ENCODE measurements around the gene GPC3. TPM values are rescaled to one million over a fixed set of nuclear protein-coding genes. Genes with fewer than 3 reads are reported as not detected.
"Not testable (repeated sequence)": the region's sequence is repeated elsewhere in the genome, so short reads cannot be mapped to it uniquely, and the experiment has no call there.

The GPC3 gene
- total and polyA plus RNA-seq, 4 donors: 8.3 to 270 (median 52.4) TPM

DNA sequence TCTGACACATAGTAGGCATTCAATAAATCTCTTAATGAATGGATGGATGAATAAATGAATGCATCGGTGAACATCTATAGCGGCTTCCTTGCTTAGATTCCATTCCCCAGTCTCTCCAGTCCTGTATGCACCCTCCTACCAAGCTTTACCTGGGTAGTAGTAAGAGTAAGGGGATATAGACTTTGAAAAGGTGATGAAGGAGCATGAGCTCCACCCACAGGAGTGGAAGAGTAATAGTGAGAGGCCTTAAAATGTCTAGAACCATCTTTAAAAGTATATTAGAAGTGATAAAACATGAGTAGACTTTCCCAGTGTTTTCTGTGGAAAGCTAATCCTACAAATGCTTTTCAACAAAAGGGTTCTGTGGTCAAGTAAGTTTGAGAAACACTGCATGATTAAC lies 35.5 kb upstream of the GPC3 start:
- Histone ChIP-seq H3K27ac (ENCODE audit: low read depth in 1 of 2, low read length in 1 of 2) (no peak overlapping the region), H3K9me3 (ENCODE audit: control insufficient read depth in 4 of 4, insufficient read depth in 3 of 4, low read length in 3 of 4) (no peaks in the 10 kb centered on the region), H3K4me1 (ENCODE audit: control insufficient read depth in 5 of 5, insufficient read depth in 5 of 5, low read length in 5 of 5) (no peaks in the 10 kb centered on the region), H3K27me3 (ENCODE audit: control insufficient read depth in 3 of 3, insufficient read depth in 3 of 3, low read length in 2 of 3) (peaks cover 0 to 9% (median 5%) of the 10 kb centered on the region in 3 donors), H3K4me3 (no peak overlapping the region), H3K36me3 (ENCODE audit: control insufficient read depth in 4 of 4, insufficient read depth in 4 of 4, low read length in 4 of 4) (no peaks in the 10 kb centered on the region), H3K9ac (ENCODE audit: insufficient read depth in 1 of 2, low read length in 2 of 2) (no peak overlapping the region)
- TF ChIP-seq, protein P1, sequence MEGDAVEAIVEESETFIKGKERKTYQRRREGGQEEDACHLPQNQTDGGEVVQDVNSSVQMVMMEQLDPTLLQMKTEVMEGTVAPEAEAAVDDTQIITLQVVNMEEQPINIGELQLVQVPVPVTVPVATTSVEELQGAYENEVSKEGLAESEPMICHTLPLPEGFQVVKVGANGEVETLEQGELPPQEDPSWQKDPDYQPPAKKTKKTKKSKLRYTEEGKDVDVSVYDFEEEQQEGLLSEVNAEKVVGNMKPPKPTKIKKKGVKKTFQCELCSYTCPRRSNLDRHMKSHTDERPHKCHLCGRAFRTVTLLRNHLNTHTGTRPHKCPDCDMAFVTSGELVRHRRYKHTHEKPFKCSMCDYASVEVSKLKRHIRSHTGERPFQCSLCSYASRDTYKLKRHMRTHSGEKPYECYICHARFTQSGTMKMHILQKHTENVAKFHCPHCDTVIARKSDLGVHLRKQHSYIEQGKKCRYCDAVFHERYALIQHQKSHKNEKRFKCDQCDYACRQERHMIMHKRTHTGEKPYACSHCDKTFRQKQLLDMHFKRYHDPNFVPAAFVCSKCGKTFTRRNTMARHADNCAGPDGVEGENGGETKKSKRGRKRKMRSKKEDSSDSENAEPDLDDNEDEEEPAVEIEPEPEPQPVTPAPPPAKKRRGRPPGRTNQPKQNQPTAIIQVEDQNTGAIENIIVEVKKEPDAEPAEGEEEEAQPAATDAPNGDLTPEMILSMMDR (IDR thresholded peaks at IDR 0.05; ENCODE audit: control extremely low read depth, extremely low read depth): no peak
- 83 to 97% methylated on average over 2 of the region's 2 CpGs for WGBS, 2 donors
- DNase-seq (no peak), ATAC-seq (ENCODE audit: insufficient read depth, low FRiP score) (no peak)

GRCh38 chrX:134019567-134020206 lies 34.3 kb upstream of the GPC3 start:
- Histone ChIP-seq H3K4me3 (no peak overlapping the region), H3K36me3 (ENCODE audit: control insufficient read depth in 4 of 4, insufficient read depth in 4 of 4, low read length in 4 of 4) (no peaks in the 10 kb centered on the region), H3K27ac (ENCODE audit: low read depth in 1 of 2, low read length in 1 of 2) (no peak overlapping the region), H3K9me3 (ENCODE audit: control insufficient read depth in 4 of 4, insufficient read depth in 3 of 4, low read length in 3 of 4) (no peaks in the 10 kb centered on the region), H3K27me3 (ENCODE audit: control insufficient read depth in 3 of 3, insufficient read depth in 3 of 3, low read length in 2 of 3) (peaks cover 0 to 5% (median 2%) of the 10 kb centered on the region in 3 donors), H3K4me1 (ENCODE audit: control insufficient read depth in 5 of 5, insufficient read depth in 5 of 5, low read length in 5 of 5) (no peaks in the 10 kb centered on the region), H3K9ac (ENCODE audit: insufficient read depth in 1 of 2, low read length in 2 of 2) (no peak overlapping the region)
- TF ChIP-seq, protein P1 (IDR thresholded peaks at IDR 0.05; ENCODE audit: control extremely low read depth, extremely low read depth): no peak
- ATAC-seq (ENCODE audit: insufficient read depth, low FRiP score): no peak
- 68 to 79% methylated on average over 4 of the region's 4 CpGs for WGBS, 2 donors
- DNase-seq: no peak

- H3K27me3 ChIP-seq (ENCODE audit: control insufficient read depth in 3 of 3, insufficient read depth in 3 of 3, low read length in 2 of 3); ATAC-seq (ENCODE audit: insufficient read depth, low FRiP score); H3K36me3 ChIP-seq (ENCODE audit: control insufficient read depth in 4 of 4, insufficient read depth in 4 of 4, low read length in 4 of 4); H3K4me3 ChIP-seq; H3K4me1 ChIP-seq (ENCODE audit: control insufficient read depth in 5 of 5, insufficient read depth in 5 of 5, low read length in 5 of 5); H3K27ac ChIP-seq (ENCODE audit: low read depth in 1 of 2, low read length in 1 of 2); H3K9ac ChIP-seq (ENCODE audit: insufficient read depth in 1 of 2, low read length in 2 of 2); H3K9me3 ChIP-seq (ENCODE audit: control insufficient read depth in 4 of 4, insufficient read depth in 3 of 4, low read length in 3 of 4); DNase-seq: not testable (repeated sequence)
- WGBS, 2 donors: 67 to 100% methylated on average over 1 of the region's 1 CpG
Measured at GRCh38 chrX:134016309-134016708, 30.9 kb upstream of the GPC3 start.

GRCh38 chrX:134015510-134015909 lies 30.1 kb upstream of the GPC3 start:
- DNase-seq; H3K27ac ChIP-seq (ENCODE audit: low read depth in 1 of 2, low read length in 1 of 2); H3K4me3 ChIP-seq; H3K36me3 ChIP-seq (ENCODE audit: control insufficient read depth in 4 of 4, insufficient read depth in 4 of 4, low read length in 4 of 4); H3K27me3 ChIP-seq (ENCODE audit: control insufficient read depth in 3 of 3, insufficient read depth in 3 of 3, low read length in 2 of 3); H3K4me1 ChIP-seq (ENCODE audit: control insufficient read depth in 5 of 5, insufficient read depth in 5 of 5, low read length in 5 of 5); H3K9me3 ChIP-seq (ENCODE audit: control insufficient read depth in 4 of 4, insufficient read depth in 3 of 4, low read length in 3 of 4); ATAC-seq (ENCODE audit: insufficient read depth, low FRiP score); H3K9ac ChIP-seq (ENCODE audit: insufficient read depth in 1 of 2, low read length in 2 of 2): not testable (repeated sequence)
- WGBS, 2 donors: 93% methylated on average over 3 of the region's 3 CpGs; no CpG with 5 or more reads in 1 of the 2 donors
